Caco-2 (cell line): ENCODE measurements around the gene OR5H14. TPM values are rescaled to one million over a fixed set of nuclear protein-coding genes. Genes with fewer than 3 reads are reported as not detected.

Experiments used
- Bru-seq: library from RNA; stranded (reverse); fragments of 400-500 nt; gene quantifications from one replicate; lab custom pipeline; 2021; lab: Mats Ljungman, UMichigan
- BruChase-seq, 2 experiments: library from RNA; stranded (reverse); fragments of 400-500 nt; gene quantifications; one replicate each; lab custom pipeline; 2021; lab: Mats Ljungman, UMichigan
- BruUV-seq: library from RNA; stranded (reverse); fragments of 400-500 nt; replicated peaks from 2 replicates; lab custom pipeline; 2021; lab: Mats Ljungman, UMichigan
- CTCF ChIA-PET: fragments of 300-600 bp; sonication (Branson Sonifier 250); formaldehyde crosslinking; loops from one replicate; lab custom pipeline; 2022; ENCODE audit warnings: antibody characterized with exemption; lab: Charles Lee
- POLR2A ChIA-PET: fragments of 300-600 bp; sonication (Branson Sonifier 250); formaldehyde crosslinking; loops from one replicate; lab custom pipeline; 2022; ENCODE audit warnings: antibody characterized with exemption; lab: Charles Lee
- DNase-seq, 2 experiments: peaks; one replicate each; pipeline versions ENCODE4 v3.0.0 to v3.0.0-alpha.2; 2020 to 2022
- H3K27me3 ChIP-seq: replicated peaks from 2 replicates; pipeline ENCODE4 v1.6.0; 2011; ENCODE audit warnings: low read length; ENCODE audit not compliant: control insufficient read depth, insufficient read depth
- H3K36me3 ChIP-seq: 2 replicates; pipeline ENCODE4 v1.5.1; 2011; ENCODE audit warnings: low read length; ENCODE audit not compliant: control insufficient read depth, insufficient read depth
- H3K4me1 ChIP-seq: fragments of 250-450 bp; sonication (Bioruptor Pico); 2 replicates; pipeline ENCODE4 v1.5.1; 2020; ENCODE audit warnings: mild to moderate bottlenecking
- H3K4me3 ChIP-seq: 2 replicates; pipeline ENCODE4 v1.5.1; 2011; ENCODE audit warnings: low read depth, mild to moderate bottlenecking, control low read depth, low read length
- H3K9me3 ChIP-seq: fragments of 250-450 bp; sonication (Bioruptor Pico); 2 replicates; pipeline ENCODE4 v1.5.1; 2020; ENCODE audit warnings: mild to moderate bottlenecking, moderate library complexity
- H3K27ac Mint-ChIP-seq: one replicate; pipeline ENCODE4 v1.8.0; 2022; ENCODE audit warnings: mixed read lengths; ENCODE audit not compliant: unreplicated experiment
- H3K27me3 Mint-ChIP-seq: one replicate; pipeline ENCODE4 v1.8.0; 2022; ENCODE audit warnings: mixed read lengths; ENCODE audit not compliant: insufficient read depth, unreplicated experiment
- H3K36me3 Mint-ChIP-seq: one replicate; pipeline ENCODE4 v1.8.0; 2022; ENCODE audit warnings: mild to moderate bottlenecking, mixed read lengths; ENCODE audit not compliant: insufficient read depth, unreplicated experiment
- H3K4me1 Mint-ChIP-seq: one replicate; pipeline ENCODE4 v1.8.0; 2022; ENCODE audit warnings: low read depth, mixed read lengths; ENCODE audit not compliant: unreplicated experiment
- H3K4me3 Mint-ChIP-seq: one replicate; pipeline ENCODE4 v1.8.0; 2022; ENCODE audit warnings: mild to moderate bottlenecking, moderate library complexity, mixed read lengths; ENCODE audit not compliant: unreplicated experiment
- H3K9me3 Mint-ChIP-seq: one replicate; pipeline ENCODE4 v1.8.0; 2022; ENCODE audit warnings: mixed read lengths; ENCODE audit not compliant: unreplicated experiment
- CTCF ChIP-seq, 2 experiments: fragments of 200-600 bp in 1 of 2; IDR thresholded peaks; 1 replicate in 1 of 2; 2 replicates in 1 of 2; pipeline versions ENCODE4 v1.5.1 to v1.8.0; 2011 to 2022; ENCODE audit warnings: antibody characterized with exemption in 1 of 2, control low read depth in 1 of 2, inconsistent platforms in 1 of 2, low read depth in 1 of 2, low read length in 1 of 2, mild to moderate bottlenecking in 1 of 2, moderate library complexity in 1 of 2; ENCODE audit not compliant: insufficient read depth in 1 of 2, severe bottlenecking in 1 of 2, unreplicated experiment in 1 of 2
- intact Hi-C: fragments of 100-400 bp; cut with micrococcal nuclease; formaldehyde crosslinking; loops from one replicate; pipeline ENCODE4 v1.10.0; 2022; ENCODE audit not compliant: unreplicated experiment
- long read RNA-seq: library from polyadenylated mRNA; stranded (forward); transcript quantifications from one replicate; pipeline ENCODE4 v2.0.0, GENCODE V29; 2022
- total RNA-seq: library from RNA; stranded (reverse); gene quantifications from 2 replicates; pipeline ENCODE4 v1.2.3, GENCODE V29; 2022

The OR5H14 gene
- not detected in 2 replicates for total RNA-seq
- not detected for Bru-seq, nascent RNA
- percentile 8 among the genes with signal in this experiment for BruChase-seq, experiment 1, labeled RNA remaining after a 2-hour chase
- percentile 13 among the genes with signal in this experiment for BruChase-seq, experiment 2, labeled RNA remaining after a 6-hour chase
- long read RNA-seq, result 0 reads

GRCh38 chr3:98147179-98147578 is at the start of gene OR5H14:
OR5H14 (plus strand) TSS chr3:98147479; CDS start chr3:98149386, 1,907 bp downstream.
- no peak within 1 kb of the TSS for H3K4me3 ChIP-seq
- no peaks in the 10 kb centered on the region for H3K9me3 Mint-ChIP-seq
- peaks cover 7% of the 10 kb centered on the region for H3K4me1 Mint-ChIP-seq
- H3K27ac Mint-ChIP-seq, result no peak within 1 kb of the TSS
- H3K36me3 ChIP-seq, result no peaks in the 10 kb centered on the region
- no peak within 1 kb of the TSS for H3K4me3 Mint-ChIP-seq
- no peak for TF ChIP-seq CTCF (IDR thresholded peaks at IDR 0.05; ENCODE audit: insufficient read depth in 1 of 2, low read depth in 1 of 2, low read length in 1 of 2, severe bottlenecking in 1 of 2, unreplicated experiment in 1 of 2)
- no peaks in the 10 kb centered on the region for H3K36me3 Mint-ChIP-seq
- DNase-seq, result no peak
- BruUV-seq, result no TSS peak
- no peaks in the 10 kb centered on the region for H3K27me3 ChIP-seq
- H3K9me3 ChIP-seq, result peaks cover 9% of the 10 kb centered on the region; the same call in 1 of the 2 replicates
- ChIA-PET CTCF (no interaction called here), POLR2A (no interaction called here)
- no peaks in the 10 kb centered on the region for H3K27me3 Mint-ChIP-seq
- H3K4me1 ChIP-seq, result peaks cover 14% of the 10 kb centered on the region
- intact Hi-C loops, result no loop called here

- no peak overlapping the region for H3K27ac Mint-ChIP-seq
- no peaks in the 10 kb centered on the region; the same call in none of the 2 replicates for H3K9me3 ChIP-seq
- POLR2A ChIA-PET, result no interaction called here
- H3K4me3 ChIP-seq, result no peak overlapping the region
- no peaks in the 10 kb centered on the region for H3K27me3 Mint-ChIP-seq
- DNase-seq, result no peak
- BruUV-seq, result no TSS peak
- H3K4me3 Mint-ChIP-seq, result no peak overlapping the region
- no peaks in the 10 kb centered on the region for H3K27me3 ChIP-seq
- intact Hi-C loops, result no loop called here
- H3K9me3 Mint-ChIP-seq, result peaks cover 6% of the 10 kb centered on the region
- H3K4me1 Mint-ChIP-seq, result no peaks in the 10 kb centered on the region
- no peaks in the 10 kb centered on the region for H3K36me3 Mint-ChIP-seq
- no peaks in the 10 kb centered on the region for H3K36me3 ChIP-seq
- H3K4me1 ChIP-seq, result no peaks in the 10 kb centered on the region
- CTCF ChIA-PET, result no interaction called here
- no peak for TF ChIP-seq CTCF (IDR thresholded peaks at IDR 0.05; ENCODE audit: insufficient read depth in 1 of 2, low read depth in 1 of 2, low read length in 1 of 2, severe bottlenecking in 1 of 2, unreplicated experiment in 1 of 2)
These were observed 47.4 kb upstream of the OR5H14 start for GRCh38 chr3:98099848-98100247.

- POLR2A ChIA-PET, result no interaction called here
- intact Hi-C loops, result no loop called here
These were observed 39.1 kb upstream of the OR5H14 start for GRCh38 chr3:98108162-98108561.

More at GRCh38 chr3:98108162-98108561, 39.1 kb upstream of the OR5H14 start:
- Histone ChIP-seq H3K27me3 (no peaks in the 10 kb centered on the region), H3K36me3 (no peaks in the 10 kb centered on the region), H3K4me3 (no peak overlapping the region), H3K9me3 (no peaks in the 10 kb centered on the region), H3K4me1 (no peaks in the 10 kb centered on the region)
- BruUV-seq, result no TSS peak
- Mint-ChIP-seq H3K4me3 (no peak overlapping the region), H3K27ac (no peak overlapping the region), H3K9me3 (peaks cover 33% of the 10 kb centered on the region), H3K36me3 (no peaks in the 10 kb centered on the region), H3K27me3 (no peaks in the 10 kb centered on the region), H3K4me1 (no peaks in the 10 kb centered on the region)
- CTCF ChIA-PET, result no interaction called here
- no peak for TF ChIP-seq CTCF (IDR thresholded peaks at IDR 0.05; ENCODE audit: insufficient read depth in 1 of 2, low read depth in 1 of 2, low read length in 1 of 2, severe bottlenecking in 1 of 2, unreplicated experiment in 1 of 2)
- DNase-seq, result no peak
